ENCODE data around the gene PLLP. TPM values are rescaled to one million over a fixed set of nuclear protein-coding genes. Genes with fewer than 3 reads are reported as not detected.

The PLLP gene
- total RNA-seq, 1 donor from 2014 or later = not detected

DNA sequence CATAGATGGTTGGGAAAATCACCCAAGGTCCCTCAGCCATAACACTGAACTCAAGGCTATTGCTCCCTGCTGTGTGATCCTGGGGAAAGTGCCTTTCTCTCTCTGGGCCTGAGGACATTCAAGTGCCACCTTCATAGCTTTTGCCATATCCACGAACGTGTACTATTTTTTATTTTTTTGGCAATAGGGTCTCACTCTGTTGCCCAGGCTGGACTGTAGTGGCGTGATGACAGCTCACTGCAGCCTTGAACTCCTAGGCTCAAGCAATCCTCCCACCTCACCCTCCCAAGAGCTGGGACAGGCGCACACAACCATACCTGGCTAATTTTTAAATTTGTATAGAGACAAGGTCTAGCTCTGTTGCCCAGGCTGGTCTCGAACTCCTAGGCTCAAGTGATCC lies 10.6 kb downstream of the PLLP start:
- TF ChIP-seq, protein P1, sequence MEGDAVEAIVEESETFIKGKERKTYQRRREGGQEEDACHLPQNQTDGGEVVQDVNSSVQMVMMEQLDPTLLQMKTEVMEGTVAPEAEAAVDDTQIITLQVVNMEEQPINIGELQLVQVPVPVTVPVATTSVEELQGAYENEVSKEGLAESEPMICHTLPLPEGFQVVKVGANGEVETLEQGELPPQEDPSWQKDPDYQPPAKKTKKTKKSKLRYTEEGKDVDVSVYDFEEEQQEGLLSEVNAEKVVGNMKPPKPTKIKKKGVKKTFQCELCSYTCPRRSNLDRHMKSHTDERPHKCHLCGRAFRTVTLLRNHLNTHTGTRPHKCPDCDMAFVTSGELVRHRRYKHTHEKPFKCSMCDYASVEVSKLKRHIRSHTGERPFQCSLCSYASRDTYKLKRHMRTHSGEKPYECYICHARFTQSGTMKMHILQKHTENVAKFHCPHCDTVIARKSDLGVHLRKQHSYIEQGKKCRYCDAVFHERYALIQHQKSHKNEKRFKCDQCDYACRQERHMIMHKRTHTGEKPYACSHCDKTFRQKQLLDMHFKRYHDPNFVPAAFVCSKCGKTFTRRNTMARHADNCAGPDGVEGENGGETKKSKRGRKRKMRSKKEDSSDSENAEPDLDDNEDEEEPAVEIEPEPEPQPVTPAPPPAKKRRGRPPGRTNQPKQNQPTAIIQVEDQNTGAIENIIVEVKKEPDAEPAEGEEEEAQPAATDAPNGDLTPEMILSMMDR (IDR thresholded peaks at IDR 0.05; ENCODE audit: partially characterized antibody, unreplicated experiment) = no peak
- H3K4me1 Mint-ChIP-seq (ENCODE audit: low read depth, unreplicated experiment) = peaks cover 3% of the 10 kb centered on the region
- peaks cover 2% of the 10 kb centered on the region for H3K9me3 Mint-ChIP-seq (ENCODE audit: unreplicated experiment)
- no peak overlapping the region for H3K4me3 Mint-ChIP-seq (ENCODE audit: unreplicated experiment)
- no peaks in the 10 kb centered on the region for H3K27me3 Mint-ChIP-seq (ENCODE audit: unreplicated experiment)
- no peaks in the 10 kb centered on the region for H3K36me3 Mint-ChIP-seq (ENCODE audit: unreplicated experiment)
- no peak overlapping the region for H3K27ac Mint-ChIP-seq (ENCODE audit: unreplicated experiment)
- DNase-seq = no peak

DNA sequence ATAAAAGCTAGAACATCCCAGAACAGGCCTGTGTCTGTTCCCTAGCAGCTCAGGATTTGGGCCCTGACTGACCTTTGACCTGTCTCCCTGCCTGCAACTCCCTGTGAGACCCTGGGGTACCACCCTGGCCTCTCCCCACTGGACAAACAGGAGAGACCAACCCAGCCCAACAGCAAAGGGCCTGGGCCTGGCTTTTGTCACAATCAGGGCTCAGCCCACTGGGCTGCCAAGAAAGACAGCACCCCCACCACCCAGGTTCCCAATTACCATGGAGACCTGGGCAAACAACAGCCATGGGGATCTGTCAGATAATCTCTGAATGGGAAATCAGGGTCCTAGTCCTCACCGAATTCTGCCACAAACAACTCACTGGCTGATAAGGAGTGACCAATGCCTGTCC lies 11.1 kb downstream of the PLLP start:
- Mint-ChIP-seq H3K36me3 (ENCODE audit: unreplicated experiment) (no peaks in the 10 kb centered on the region), H3K27me3 (ENCODE audit: unreplicated experiment) (no peaks in the 10 kb centered on the region), H3K9me3 (ENCODE audit: unreplicated experiment) (peaks cover 2% of the 10 kb centered on the region), H3K4me1 (ENCODE audit: low read depth, unreplicated experiment) (peaks cover 3% of the 10 kb centered on the region), H3K4me3 (ENCODE audit: unreplicated experiment) (no peak overlapping the region), H3K27ac (ENCODE audit: unreplicated experiment) (no peak overlapping the region)
- DNase-seq = no peak
- TF ChIP-seq, protein P1 (IDR thresholded peaks at IDR 0.05; ENCODE audit: partially characterized antibody, unreplicated experiment) = no peak

DNA sequence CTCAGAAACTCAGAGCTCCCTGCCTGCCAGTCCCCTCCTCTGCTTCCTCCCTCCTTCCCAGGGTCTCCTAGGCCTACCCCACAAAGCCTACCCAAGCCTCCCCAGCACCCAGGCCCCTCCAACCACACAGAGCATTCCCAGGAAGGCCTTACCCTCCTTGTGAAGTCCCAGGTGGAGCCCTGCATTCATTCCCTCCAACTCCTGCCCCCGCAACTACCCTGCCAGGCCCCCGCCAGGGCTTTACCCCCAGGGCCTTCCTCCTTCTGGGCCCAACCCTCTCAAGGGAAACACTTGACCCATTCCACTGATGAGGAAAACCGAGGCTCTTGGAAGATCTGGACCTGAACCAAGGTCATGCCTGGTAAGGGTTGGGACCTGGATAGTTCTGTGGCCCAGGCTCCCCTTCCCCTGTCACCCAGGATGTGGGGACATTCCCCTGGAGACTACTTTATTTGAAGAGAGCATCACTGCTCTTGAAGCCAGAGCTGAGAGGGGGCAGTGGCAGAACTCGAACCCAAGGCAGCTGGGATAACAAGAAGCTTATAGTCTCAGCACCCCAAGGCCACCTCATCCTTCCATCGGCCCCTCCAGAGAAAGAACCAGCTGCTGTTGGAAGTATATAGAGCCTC lies 12.5 kb downstream of the PLLP start:
- peak; percentile 8 for DNase-seq
- H3K27me3 Mint-ChIP-seq (ENCODE audit: unreplicated experiment) = no peaks in the 10 kb centered on the region
- peaks cover 3% of the 10 kb centered on the region for H3K4me1 Mint-ChIP-seq (ENCODE audit: low read depth, unreplicated experiment)
- TF ChIP-seq, protein P1 (IDR thresholded peaks at IDR 0.05; ENCODE audit: partially characterized antibody, unreplicated experiment) = no peak
- no peak overlapping the region for H3K27ac Mint-ChIP-seq (ENCODE audit: unreplicated experiment)
- no peaks in the 10 kb centered on the region for H3K36me3 Mint-ChIP-seq (ENCODE audit: unreplicated experiment)
- peaks cover 3% of the 10 kb centered on the region for H3K9me3 Mint-ChIP-seq (ENCODE audit: unreplicated experiment)
- H3K4me3 Mint-ChIP-seq (ENCODE audit: unreplicated experiment) = no peak overlapping the region

DNA sequence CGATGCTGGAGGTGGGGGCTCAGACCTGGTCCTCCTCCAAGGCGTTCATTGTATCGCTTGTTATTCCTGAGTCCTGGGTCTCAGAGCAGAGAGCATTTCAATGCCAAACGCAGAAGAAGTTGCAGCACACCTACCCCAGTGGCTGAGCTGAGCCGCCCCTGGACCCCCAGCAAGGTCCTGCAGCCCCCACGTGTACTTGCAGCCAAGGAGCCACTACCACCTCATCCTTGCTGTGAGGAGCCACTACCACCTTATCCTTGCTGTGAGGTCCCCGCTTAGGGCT lies 13.5 kb downstream of the PLLP start:
- H3K4me1 Mint-ChIP-seq (ENCODE audit: low read depth, unreplicated experiment) = peaks cover 3% of the 10 kb centered on the region

More for the DNA sequence above, 13.5 kb downstream of the PLLP start:
- Mint-ChIP-seq H3K27ac (ENCODE audit: unreplicated experiment) (no peak overlapping the region), H3K27me3 (ENCODE audit: unreplicated experiment) (no peaks in the 10 kb centered on the region), H3K9me3 (ENCODE audit: unreplicated experiment) (peaks cover 3% of the 10 kb centered on the region), H3K4me3 (ENCODE audit: unreplicated experiment) (no peak overlapping the region), H3K36me3 (ENCODE audit: unreplicated experiment) (no peaks in the 10 kb centered on the region)
- TF ChIP-seq, protein P1 (IDR thresholded peaks at IDR 0.05; ENCODE audit: partially characterized antibody, unreplicated experiment) = no peak
- DNase-seq = peak; percentile 6
